ENCODE results near the gene CWC27.

DNA sequence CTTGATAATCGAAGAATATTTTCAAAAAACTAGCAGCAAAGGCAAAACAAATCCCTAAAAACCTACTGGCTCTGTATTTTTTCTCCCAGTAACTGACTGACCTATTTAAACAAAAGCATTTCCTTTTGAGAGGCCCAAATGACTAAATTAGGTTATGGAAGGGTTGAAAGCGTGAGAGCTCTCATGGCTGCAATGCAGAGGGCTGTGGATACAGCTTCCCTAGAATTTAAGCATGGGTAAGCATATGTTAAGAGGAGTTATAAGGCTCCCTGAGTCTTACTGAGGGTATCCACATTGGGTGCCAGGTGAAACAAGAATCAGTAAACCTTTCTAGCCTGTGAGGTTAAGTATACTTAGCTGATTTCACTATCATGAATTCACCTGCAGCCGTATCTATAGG, 46.1 kb upstream of the CWC27 start:
- TF ChIP-seq EZH2 (IDR thresholded peaks at IDR 0.05; ENCODE audit: low read length, unreplicated experiment): no peak
- TF ChIP-seq, protein P1, sequence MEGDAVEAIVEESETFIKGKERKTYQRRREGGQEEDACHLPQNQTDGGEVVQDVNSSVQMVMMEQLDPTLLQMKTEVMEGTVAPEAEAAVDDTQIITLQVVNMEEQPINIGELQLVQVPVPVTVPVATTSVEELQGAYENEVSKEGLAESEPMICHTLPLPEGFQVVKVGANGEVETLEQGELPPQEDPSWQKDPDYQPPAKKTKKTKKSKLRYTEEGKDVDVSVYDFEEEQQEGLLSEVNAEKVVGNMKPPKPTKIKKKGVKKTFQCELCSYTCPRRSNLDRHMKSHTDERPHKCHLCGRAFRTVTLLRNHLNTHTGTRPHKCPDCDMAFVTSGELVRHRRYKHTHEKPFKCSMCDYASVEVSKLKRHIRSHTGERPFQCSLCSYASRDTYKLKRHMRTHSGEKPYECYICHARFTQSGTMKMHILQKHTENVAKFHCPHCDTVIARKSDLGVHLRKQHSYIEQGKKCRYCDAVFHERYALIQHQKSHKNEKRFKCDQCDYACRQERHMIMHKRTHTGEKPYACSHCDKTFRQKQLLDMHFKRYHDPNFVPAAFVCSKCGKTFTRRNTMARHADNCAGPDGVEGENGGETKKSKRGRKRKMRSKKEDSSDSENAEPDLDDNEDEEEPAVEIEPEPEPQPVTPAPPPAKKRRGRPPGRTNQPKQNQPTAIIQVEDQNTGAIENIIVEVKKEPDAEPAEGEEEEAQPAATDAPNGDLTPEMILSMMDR (conservative IDR thresholded peaks at IDR 0.05; ENCODE audit: low read depth, low read length): no peak
- TF ChIP-seq EZH2phosphoT487 (IDR thresholded peaks at IDR 0.05; ENCODE audit: borderline replicate concordance, low read length): no peak

All from PC-3 (cell line).